Stimulated activated CD4-positive, alpha-beta T cell treated with anti-CD3 and anti-CD28 coated beads, Interleukin-15, amount 100 ng/mL, for 48 hours (primary cell): Measurements from ENCODE around the gene PRDM10.

Source experiments
- DNase-seq, 2 donors: peaks; one replicate each; pipeline ENCODE4 v3.0.0-alpha.2; 2020; ENCODE audit warnings: low read depth in 2 of 2

PRDM10 gene

GRCh38 chr11:129946965-129947364, 55.7 kb downstream of the PRDM10 start:
- no peak for DNase-seq

- no peak for DNase-seq
Observed at GRCh38 chr11:129946256-129946655, 56.4 kb downstream of the PRDM10 start.

- no peak for DNase-seq
Observed at GRCh38 chr11:129945373-129945772, 57.3 kb downstream of the PRDM10 start.

GRCh38 chr11:129944696-129945095, 57.9 kb downstream of the PRDM10 start:
- no peak for DNase-seq

DNA sequence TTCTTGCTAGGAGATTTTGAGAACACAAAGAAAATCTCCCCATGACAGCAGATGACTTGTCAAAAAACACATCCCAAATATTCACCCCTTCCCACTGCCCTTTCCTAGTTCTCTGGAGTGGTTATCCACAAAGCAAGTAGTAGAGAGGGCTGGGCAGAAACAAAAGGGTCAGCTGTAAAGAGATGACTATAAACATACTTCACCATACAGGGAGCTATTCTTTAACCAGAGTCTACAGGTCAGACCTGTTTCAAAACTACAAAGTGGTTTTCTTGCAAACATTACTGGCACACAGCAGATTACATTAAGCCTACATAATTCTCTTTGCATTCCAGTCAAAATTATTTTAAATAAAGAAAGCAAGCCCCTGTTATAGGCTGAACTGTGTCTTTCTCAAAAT, 59.6 kb downstream of the PRDM10 start:
- no peak for DNase-seq

DNA sequence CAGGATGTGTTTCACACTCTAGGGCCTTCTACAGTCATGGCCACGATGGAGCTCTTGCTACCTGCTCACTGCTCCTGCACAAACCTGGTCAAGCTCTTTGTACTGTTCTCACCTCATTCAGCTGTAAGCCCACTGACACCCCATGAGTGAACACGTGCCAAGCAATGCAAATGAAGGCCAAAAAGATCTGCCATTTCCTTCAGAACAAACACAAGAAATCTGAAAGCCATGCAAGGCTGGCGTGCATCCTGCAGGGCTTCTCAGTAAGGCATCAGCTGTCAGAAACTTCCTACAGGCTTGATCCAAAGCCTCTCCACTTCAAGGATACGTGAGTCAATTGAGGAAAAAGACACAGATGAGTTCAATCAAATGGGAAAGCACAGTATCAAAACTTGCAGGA, 63.1 kb downstream of the PRDM10 start:
- no peak for DNase-seq

DNA sequence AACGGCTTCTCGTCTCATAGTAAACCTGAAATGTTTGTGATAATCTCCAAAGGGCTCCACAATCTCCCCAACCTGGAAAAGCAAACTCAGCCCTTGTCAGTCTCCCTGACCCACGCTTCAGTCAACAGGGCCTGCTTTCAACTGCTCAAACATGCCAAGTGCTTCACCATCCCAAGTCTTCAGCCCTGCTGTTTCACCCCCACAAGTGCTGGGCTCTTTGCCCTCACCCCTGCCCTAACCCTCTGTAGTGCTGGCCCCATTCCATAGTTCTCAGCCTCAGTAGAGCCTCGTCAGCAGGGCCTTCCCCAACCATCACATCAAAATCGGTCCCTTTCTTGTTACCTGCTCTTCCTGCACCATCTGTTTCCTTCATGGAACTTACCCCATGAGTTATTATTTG, 63.9 kb downstream of the PRDM10 start:
- no peak for DNase-seq

GRCh38 chr11:129937592-129938238, 64.9 kb downstream of the PRDM10 start:
- DNase-seq: no peak

DNA sequence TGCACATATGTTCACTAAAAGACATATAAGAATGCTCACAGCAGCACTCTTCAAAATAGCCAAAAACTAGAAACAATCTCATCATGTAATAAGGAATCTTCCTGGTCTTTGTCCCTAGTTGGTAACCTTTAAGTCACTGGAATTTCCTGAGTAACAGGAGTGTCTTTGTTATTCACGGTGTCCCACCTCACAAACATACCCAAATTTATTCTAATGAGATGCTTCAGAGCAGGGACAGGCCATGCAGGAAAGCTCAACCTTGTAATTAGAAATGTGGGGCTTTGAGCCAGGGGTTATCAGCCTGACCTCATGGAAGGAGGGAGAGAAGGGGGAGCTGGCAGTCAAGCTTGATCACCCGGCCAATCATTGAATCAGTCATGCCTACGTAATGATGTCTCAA, 66.9 kb downstream of the PRDM10 start:
- no peak for DNase-seq

- no peak for DNase-seq
Observed at GRCh38 chr11:129933891-129934290, 68.7 kb downstream of the PRDM10 start.

DNA sequence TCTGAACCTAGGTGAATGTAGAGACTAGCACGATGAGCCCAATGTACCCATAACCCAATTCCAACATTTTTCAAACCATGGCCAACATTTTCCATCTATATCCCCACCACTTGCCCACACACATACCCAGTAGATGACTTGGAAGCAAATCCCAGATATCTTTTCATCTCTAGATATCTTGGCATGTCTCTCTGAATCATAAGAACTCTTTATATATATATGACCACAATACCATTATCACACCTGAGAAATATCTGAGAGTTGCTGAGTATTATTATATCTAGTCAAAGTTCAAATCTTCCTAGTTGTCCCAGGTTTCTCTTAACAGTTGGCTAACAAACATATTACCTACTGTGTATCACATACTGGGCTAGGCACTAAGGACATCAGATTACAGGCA, 69.4 kb downstream of the PRDM10 start:
- no peak for DNase-seq

DNA sequence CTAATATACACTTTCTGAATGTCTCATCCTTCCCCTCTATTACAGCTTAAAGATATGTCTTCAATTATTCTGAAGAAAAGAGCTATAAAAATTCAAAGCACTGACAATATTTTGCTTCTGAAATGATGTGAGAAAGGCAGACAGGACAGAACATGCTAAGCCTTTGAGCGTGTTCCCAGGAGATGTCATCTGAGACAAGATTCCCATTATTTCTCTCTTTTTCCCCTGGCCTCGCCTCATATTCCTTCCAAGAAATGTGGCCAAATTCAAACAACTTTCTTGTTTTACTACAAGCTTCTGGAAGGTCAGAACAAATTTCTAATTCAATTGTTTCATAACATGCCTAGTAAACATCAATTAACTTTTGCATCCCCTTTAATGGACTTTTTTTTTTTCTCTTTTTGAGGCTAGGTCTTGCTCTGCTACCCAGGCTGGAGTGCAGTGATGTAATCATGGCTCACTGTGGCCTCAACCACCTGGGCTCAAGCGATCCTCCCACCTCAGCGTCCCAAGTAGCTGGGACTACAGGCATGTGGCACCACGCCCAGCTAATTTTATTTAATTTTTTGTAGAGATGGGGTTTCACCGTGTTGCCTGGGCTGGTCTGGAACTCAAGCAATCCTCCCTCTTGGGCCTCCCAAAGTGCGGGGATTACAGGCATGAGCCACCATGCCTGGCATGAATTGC, 70.1 kb downstream of the PRDM10 start:
- no peak for DNase-seq

- no peak for DNase-seq
Observed at GRCh38 chr11:129930743-129931142, 71.9 kb downstream of the PRDM10 start.

DNA sequence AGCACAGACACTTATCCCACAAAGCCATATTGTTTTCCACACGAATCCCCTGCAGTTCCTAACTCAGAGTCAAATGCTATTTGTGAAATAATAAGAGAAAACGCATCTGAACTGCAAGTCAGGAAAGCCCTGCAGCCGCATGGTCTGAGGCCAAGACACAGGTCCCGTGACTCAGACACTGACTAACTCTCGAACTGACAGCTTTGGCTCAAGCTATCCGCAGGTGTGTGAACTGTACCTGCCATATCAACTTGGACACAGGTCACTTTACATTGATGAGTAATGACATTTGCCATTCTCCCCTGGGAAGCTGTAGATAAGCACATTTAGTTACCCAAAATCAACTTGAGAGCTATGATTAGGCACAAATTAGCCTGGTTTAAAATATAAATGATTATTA, 72.3 kb downstream of the PRDM10 start:
- no peak for DNase-seq

DNA sequence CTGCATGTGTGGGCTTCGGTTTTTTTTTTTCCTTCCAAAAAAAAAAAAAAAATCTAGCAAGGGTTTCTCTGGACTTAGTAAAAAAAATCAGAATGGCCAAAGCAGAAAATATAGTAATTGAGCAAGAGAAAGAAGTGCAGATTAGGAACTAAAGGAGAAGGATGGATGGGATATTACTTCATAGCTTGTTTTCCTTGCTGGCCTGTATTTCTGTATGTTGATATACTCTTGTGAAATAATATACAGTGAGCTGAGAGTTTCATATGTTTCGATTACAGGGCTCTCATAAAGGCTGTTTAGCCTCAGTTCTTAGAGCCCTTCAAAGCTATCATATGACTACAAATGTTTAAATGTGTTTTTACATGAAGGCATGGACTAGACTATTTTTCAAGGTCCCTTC, 72.9 kb downstream of the PRDM10 start:
- no peak for DNase-seq

GRCh38 chr11:129928923-129929692, 73.5 kb downstream of the PRDM10 start:
- DNase-seq: no peak

- no peak for DNase-seq
Observed at GRCh38 chr11:129922674-129923073, 80.0 kb downstream of the PRDM10 start.

- DNase-seq: no peak
Observed at GRCh38 chr11:129918361-129918760, 84.3 kb downstream of the PRDM10 start.

GRCh38 chr11:129917231-129917630, 85.4 kb downstream of the PRDM10 start:
- no peak for DNase-seq

- DNase-seq: no peak
Observed at GRCh38 chr11:129911298-129911697, 91.3 kb downstream of the PRDM10 start.

GRCh38 chr11:129910360-129910759, 92.3 kb downstream of the PRDM10 start:
- DNase-seq: no peak

DNA sequence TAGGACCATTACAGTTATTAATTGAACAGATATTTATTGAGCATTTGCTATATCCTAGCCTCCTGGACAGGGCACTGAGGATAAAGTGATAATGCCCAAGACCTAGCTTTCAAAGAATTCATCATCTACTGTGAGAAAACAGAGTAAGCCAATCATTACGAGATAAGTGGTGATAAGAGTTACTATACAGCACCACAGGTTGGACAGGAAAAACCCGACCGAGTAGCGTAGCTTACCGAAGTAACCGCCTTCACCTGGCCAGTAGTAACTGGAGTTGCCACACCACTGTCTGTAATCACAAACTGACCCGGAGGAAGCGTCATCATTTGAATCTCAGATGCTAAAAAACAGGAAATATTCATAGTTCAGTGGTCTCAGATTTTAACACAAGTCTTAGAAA, 97.2 kb downstream of the PRDM10 start:
- DNase-seq: no peak

DNA sequence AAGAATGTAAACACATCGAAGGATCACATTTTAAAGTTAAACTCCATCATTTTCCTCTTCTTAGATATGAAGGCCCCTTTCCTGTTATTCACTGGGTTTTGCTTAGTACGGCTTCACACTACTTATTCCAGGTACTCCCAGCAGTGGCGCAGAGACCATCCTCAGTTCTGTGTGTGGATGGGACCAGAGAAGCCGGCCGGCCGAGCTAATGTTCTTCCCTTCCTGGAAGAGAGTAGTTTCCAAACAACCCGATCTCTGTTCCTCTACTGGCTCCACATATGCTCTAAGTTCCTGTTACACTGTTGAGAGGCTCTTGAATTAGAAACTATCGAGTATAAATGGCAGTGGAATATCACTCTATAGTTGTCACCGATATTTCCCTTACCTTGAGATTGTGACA, 106.6 kb downstream of the PRDM10 start:
- no peak for DNase-seq
